Stimulated activated CD4-positive, alpha-beta T cell treated with anti-CD3 and anti-CD28 coated beads, Interleukin-12 subunit alpha, Interleukin-12 subunit beta, amount 100 ng/mL, for 24 hours (primary cell): Measurements from ENCODE around the gene PSKH1.

Experiments
- DNase-seq, 2 experiments: peaks; one replicate each; pipeline ENCODE4 v3.0.0-alpha.2; 2020; ENCODE audit warnings: low read depth in 2 of 2

PSKH1 gene

GRCh38 chr16:67865318-67865717, 27.7 kb upstream of the PSKH1 start:
- no peak for DNase-seq

DNA sequence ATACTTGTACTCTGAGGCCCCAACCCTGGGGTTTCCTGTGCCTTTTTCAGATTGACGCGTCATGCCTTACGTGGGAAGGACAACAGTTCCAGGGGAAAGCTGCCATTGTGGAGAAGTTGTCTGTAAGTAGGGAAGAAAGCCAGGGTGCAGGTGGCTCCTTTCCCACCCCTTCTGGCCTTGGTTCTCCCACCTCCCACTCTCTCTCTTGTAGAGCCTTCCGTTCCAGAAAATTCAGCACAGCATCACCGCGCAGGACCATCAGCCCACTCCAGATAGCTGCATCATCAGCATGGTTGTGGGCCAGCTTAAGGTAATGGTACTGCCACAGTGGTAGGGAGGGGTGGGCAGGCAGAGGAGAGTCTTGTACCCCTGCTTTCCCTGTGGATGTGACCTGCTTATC, 24.8 kb upstream of the PSKH1 start:
- DNase-seq, result no peak

- DNase-seq, result no peak
Measured at GRCh38 chr16:67869653-67870052, 23.4 kb upstream of the PSKH1 start.

GRCh38 chr16:67871256-67871655, 21.8 kb upstream of the PSKH1 start:
- DNase-seq, result no peak

DNA sequence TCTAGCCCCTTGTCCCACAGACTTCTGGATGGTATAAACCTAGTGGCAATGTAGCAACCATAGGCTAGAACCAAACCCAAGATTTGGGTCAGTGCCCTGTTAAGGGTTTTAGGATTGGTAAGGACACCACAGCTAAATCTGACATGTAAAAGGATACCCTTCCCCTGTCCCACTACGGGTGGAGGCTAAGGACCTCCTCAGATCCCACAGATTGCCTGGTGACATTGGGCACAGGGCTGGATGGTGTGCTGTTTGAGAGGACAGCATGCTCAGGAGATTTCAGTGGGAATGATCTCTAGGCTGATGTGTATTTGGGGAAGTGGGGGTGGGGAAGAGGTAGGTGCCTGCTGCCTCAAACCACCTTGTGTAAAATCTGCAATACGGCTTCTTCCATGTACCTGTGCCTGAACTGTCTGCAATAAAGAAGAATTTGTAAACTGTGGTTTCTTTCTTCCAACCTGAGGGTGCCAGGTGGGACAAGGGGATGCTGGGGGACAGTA, 20.9 kb upstream of the PSKH1 start:
- no peak for DNase-seq

- DNase-seq, result peak; percentile 84
Measured at GRCh38 chr16:67872631-67873434, 20.2 kb upstream of the PSKH1 start, which contains the start of gene EDC4. EDC4 (plus strand) TSS chr16:67873052; CDS start chr16:67873262, 210 bp downstream.

GRCh38 chr16:67873435-67874370, 19.4 kb upstream of the PSKH1 start:
- peak in 1 of 2 experiments; percentile 8 for DNase-seq

- no peak for DNase-seq
Measured at GRCh38 chr16:67874372-67874771, 18.7 kb upstream of the PSKH1 start.

DNA sequence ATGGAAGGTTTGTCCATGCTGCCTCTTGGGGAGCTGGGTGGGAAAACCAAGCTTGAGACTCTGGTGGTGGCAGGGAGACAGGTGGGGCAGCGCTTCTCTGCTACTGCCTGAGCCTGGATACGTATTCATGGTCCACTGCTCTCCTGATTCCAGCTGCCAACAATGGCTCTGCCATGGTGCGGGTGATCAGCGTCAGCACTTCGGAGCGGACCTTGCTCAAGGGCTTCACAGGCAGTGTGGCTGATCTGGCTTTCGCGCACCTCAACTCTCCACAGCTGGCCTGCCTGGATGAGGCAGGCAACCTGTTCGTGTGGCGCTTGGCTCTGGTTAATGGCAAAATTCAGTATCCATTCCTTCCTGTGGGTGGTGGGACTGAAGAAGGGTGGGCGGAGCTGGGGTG, 16.0 kb upstream of the PSKH1 start:
- DNase-seq, result no peak

GRCh38 chr16:67878232-67878631, 14.8 kb upstream of the PSKH1 start:
- DNase-seq, result no peak

GRCh38 chr16:67878846-67879245, 14.2 kb upstream of the PSKH1 start:
- DNase-seq, result no peak

DNA sequence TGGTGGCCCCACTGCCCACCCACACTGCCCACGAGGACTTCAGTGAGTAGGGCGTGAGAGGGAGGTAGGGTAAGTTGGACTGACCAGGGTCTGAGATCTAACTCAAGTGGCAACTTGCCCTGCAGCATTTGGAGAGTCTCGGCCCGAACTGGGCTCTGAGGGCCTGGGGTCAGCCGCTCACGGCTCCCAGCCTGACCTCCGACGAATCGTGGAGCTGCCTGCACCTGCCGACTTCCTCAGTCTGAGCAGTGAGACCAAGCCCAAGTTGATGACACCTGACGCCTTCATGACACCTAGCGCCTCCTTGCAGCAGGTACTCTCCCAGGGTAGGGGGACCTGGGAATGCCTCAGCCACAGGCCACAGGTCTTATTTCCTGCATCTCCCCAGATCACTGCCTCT, 13.6 kb upstream of the PSKH1 start:
- DNase-seq, result no peak

DNA sequence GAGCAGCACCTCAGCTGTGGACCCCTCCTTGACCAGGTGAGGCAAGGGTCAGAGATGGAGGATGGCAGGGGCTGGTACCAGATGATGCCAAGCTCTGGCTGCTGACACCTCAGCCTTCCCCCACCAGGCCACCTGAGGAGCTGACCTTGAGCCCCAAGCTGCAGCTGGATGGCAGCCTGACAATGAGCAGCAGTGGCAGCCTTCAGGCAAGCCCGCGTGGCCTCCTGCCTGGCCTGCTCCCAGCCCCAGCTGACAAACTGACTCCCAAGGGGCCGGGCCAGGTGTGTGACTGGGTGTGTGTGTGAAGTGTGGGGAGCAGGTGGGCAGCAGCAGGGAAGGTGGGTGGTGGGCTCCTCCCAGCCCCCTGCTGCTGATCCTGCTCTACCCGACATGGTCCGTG, 13.1 kb upstream of the PSKH1 start:
- DNase-seq, result no peak

- DNase-seq, result no peak
Measured at GRCh38 chr16:67880584-67880983, 12.5 kb upstream of the PSKH1 start.

DNA sequence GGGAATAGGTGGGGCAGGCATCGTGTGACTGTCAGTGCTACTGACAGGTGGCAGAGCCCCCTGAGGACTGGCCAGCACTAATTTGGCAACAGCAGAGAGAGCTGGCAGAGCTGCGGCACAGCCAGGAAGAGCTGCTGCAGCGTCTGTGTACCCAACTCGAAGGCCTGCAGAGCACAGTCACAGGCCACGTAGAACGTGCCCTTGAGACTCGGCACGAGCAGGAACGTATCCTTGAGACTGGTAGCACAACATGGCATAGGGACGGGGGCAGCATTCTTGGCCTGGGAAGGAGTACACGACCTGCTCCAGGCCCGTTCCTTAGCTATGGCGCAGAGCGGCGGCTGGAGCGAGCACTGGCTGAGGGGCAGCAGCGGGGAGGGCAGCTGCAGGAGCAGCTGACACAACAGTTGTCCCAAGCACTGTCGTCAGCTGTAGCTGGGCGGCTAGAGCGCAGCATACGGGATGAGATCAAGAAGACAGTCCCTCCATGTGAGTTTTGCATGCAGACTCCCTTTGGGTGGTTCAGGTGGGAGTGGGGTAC, 11.4 kb upstream of the PSKH1 start:
- no peak for DNase-seq

DNA sequence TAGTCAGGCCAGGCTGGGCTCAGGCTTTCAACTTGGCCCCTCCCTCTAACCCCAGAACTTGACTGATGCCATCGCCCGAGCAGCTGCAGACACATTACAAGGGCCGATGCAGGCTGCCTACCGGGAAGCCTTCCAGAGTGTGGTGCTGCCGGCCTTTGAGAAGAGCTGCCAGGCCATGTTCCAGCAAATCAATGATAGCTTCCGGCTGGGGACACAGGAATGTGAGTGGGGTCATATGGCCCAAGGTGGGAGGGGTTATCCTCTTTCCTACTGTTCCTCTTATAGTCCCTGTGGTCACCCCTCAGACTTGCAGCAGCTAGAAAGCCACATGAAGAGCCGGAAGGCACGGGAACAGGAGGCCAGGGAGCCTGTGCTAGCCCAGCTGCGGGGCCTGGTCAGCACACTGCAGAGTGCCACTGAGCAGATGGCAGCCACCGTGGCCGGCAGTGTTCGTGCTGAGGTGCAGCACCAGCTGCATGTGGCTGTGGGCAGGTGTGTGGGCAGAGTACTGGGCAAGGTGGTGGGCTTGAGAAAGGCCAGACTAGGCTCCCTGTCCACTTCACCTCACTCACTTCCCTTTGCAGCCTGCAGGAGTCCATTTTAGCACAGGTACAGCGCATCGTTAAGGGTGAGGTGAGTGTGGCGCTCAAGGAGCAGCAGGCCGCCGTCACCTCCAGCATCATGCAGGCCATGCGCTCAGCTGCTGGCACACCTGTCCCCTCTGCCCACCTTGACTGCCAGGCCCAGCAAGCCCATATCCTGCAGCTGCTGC, 10.5 kb upstream of the PSKH1 start:
- DNase-seq, result no peak

DNA sequence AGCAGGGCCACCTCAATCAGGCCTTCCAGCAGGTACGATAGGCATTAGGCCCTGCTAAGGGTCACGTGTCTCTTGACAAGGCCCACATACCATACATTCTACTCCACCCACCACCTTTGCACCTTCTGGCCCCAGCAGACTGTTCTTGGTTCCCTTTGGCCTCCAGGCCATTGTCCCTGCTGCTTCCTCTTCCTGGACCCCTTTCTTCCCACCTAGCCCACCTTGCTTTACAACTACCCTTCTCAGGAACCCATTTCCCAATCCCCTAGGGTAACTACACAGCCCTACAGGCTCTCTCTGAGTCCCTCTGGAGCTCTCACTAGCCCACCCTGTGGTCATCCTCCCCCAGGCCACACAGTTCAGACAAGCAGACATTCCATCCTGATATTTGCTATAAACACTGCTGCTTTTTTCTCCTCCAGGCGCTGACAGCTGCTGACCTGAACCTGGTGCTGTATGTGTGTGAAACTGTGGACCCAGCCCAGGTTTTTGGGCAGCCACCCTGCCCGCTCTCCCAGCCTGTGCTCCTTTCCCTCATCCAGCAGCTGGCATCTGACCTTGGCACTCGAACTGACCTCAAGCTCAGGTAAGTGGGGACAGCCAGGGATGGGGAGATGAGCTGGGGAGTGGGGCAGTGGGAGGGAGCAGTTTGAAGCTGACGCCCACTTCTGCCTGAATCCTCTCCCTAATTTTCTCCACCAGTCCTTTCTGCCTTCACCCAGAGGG, 9.7 kb upstream of the PSKH1 start:
- DNase-seq, result no peak

GRCh38 chr16:67883872-67884261, 9.2 kb upstream of the PSKH1 start:
- peak; percentile 28 to 56 for DNase-seq

DNA sequence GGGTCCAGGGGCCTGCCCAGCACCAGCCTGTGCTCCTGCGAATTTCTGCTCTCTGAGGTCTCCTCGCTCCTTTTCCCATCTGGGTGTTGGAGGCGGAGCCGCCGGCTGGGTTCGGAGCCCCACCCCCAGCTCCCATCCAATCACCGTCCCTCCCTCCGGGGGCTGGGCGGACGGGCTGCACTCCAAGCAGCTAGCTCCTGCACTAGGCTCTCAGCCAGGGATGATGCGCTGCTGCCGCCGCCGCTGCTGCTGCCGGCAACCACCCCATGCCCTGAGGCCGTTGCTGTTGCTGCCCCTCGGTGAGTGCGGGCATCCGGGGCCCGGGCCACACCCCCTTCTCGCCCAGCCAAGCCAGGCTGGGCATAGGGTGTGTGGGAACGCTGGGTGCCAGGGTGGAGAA, 8.4 kb upstream of the PSKH1 start, which contains the start of gene NRN1L:
NRN1L (plus strand) TSS at position 202 of the 400 bp plus-strand sequence; CDS start at position 221, 19 bp downstream.
- no peak for DNase-seq

DNA sequence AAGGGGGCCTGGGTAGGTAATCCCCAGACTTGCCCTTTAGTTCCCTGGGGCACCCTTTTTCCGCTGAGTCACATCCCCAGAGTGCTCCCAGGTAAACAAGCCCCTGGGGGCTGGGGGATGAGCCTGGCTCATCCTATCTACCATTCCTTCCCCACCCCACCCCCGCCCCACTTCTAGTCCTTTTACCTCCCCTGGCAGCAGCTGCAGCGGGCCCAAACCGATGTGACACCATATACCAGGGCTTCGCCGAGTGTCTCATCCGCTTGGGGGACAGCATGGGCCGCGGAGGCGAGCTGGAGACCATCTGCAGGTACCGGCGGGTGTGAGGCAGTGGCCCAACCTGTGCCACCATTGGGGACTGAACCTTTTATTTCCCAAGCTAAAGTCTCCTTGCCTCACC, 7.5 kb upstream of the PSKH1 start:
- no peak for DNase-seq

DNA sequence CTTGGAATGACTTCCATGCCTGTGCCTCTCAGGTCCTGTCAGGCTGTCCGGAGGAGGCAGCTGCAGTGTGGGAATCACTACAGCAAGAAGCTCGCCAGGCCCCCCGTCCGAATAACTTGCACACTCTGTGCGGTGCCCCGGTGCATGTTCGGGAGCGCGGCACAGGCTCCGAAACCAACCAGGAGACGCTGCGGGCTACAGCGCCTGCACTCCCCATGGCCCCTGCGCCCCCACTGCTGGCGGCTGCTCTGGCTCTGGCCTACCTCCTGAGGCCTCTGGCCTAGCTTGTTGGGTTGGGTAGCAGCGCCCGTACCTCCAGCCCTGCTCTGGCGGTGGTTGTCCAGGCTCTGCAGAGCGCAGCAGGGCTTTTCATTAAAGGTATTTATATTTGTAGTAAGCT, 7.1 kb upstream of the PSKH1 start:
- no peak for DNase-seq
